Astrocyte (in vitro differentiated cells and primary cell): ENCODE results near the gene TMEM25. TPM values are rescaled to one million over a fixed set of nuclear protein-coding genes. Genes with fewer than 3 reads are reported as not detected.

Experiments
- DNase-seq: peaks from one replicate; pipeline ENCODE4 v3.0.0-alpha.2; 2010; ENCODE audit warnings: low read depth
- FAIRE-seq: peaks from 2 replicates; lab custom pipeline; 2011; peaks lifted over from hg19 to GRCh38; lab: Jason Lieb, UNC
- H2AFZ ChIP-seq: 2 replicates; pipeline ENCODE4 v1.6.0; 2012; ENCODE audit warnings: low read depth, low read length, inconsistent platforms
- H3K27ac ChIP-seq: 2 replicates; pipeline ENCODE4 v1.5.1; 2011; ENCODE audit warnings: low read depth, low read length, inconsistent platforms
- H3K27me3 ChIP-seq: 2 replicates; pipeline ENCODE4 v1.6.0; 2011; ENCODE audit warnings: low read length, inconsistent platforms; ENCODE audit not compliant: insufficient read depth
- H3K36me3 ChIP-seq: 2 replicates; pipeline ENCODE4 v1.5.1; 2011; ENCODE audit warnings: low read length, inconsistent platforms; ENCODE audit not compliant: insufficient read depth
- H3K4me1 ChIP-seq: 2 replicates; pipeline ENCODE4 v1.5.1; 2011; ENCODE audit warnings: low read length, inconsistent platforms; ENCODE audit not compliant: insufficient read depth
- H3K4me2 ChIP-seq: 2 replicates; pipeline ENCODE4 v1.6.0; 2012; ENCODE audit warnings: low read length, inconsistent platforms
- H3K4me3 ChIP-seq: 2 replicates; pipeline ENCODE4 v1.5.1; 2011; ENCODE audit warnings: low read depth, mild to moderate bottlenecking, low read length, inconsistent platforms; ENCODE audit not compliant: insufficient read depth
- H3K79me2 ChIP-seq: 2 replicates; pipeline ENCODE4 v1.6.0; 2012; ENCODE audit warnings: mild to moderate bottlenecking, low read length, inconsistent platforms; ENCODE audit not compliant: insufficient read depth
- H3K9ac ChIP-seq: 2 replicates; pipeline ENCODE4 v1.6.0; 2012; ENCODE audit warnings: mild to moderate bottlenecking, low read length, inconsistent platforms
- H3K9me3 ChIP-seq: 2 replicates; pipeline ENCODE4 v1.5.1; 2012; ENCODE audit warnings: low read depth, mild to moderate bottlenecking, low read length, inconsistent platforms; ENCODE audit not compliant: insufficient read depth
- H4K20me1 ChIP-seq: 2 replicates; pipeline ENCODE4 v1.6.0; 2012; ENCODE audit warnings: low read length, inconsistent platforms; ENCODE audit not compliant: insufficient read depth
- H3K27ac Mint-ChIP-seq: one replicate; pipeline ENCODE4 v1.8.0; 2021; ENCODE audit warnings: mild to moderate bottlenecking, mixed read lengths; ENCODE audit not compliant: unreplicated experiment
- H3K27me3 Mint-ChIP-seq: one replicate; pipeline ENCODE4 v1.8.0; 2021; ENCODE audit warnings: low read depth, mixed read lengths; ENCODE audit not compliant: unreplicated experiment
- H3K36me3 Mint-ChIP-seq: one replicate; pipeline ENCODE4 v1.8.0; 2021; ENCODE audit warnings: low read depth, mixed read lengths; ENCODE audit not compliant: unreplicated experiment
- H3K4me1 Mint-ChIP-seq: one replicate; pipeline ENCODE4 v1.8.0; 2021; ENCODE audit warnings: low read depth, mixed read lengths; ENCODE audit not compliant: unreplicated experiment
- H3K4me3 Mint-ChIP-seq: one replicate; pipeline ENCODE4 v1.8.0; 2021; ENCODE audit warnings: mild to moderate bottlenecking, moderate library complexity, mixed read lengths; ENCODE audit not compliant: unreplicated experiment
- H3K9me3 Mint-ChIP-seq: one replicate; pipeline ENCODE4 v1.8.0; 2021; ENCODE audit warnings: mild to moderate bottlenecking, mixed read lengths; ENCODE audit not compliant: unreplicated experiment
- EZH2 ChIP-seq: IDR thresholded peaks from 2 replicates; pipeline ENCODE4 v1.6.1; 2012; ENCODE audit warnings: mild to moderate bottlenecking, low read length, inconsistent platforms; ENCODE audit not compliant: insufficient read depth
- total RNA-seq: library from RNA; stranded (reverse); gene quantifications from 2 replicates; pipeline ENCODE4 v1.2.1, GENCODE V29; 2021
- TF ChIP-seq, protein P1 (sequence below): IDR thresholded peaks from 2 replicates; pipeline ENCODE4 v1.5.1; 2011; ENCODE audit warnings: low read depth, mild to moderate bottlenecking, inconsistent platforms, low read length, moderate library complexity; ENCODE audit not compliant: insufficient read depth

The TMEM25 gene
- total RNA-seq, 1 donor from 2014 or later = 19.0 TPM

DNA sequence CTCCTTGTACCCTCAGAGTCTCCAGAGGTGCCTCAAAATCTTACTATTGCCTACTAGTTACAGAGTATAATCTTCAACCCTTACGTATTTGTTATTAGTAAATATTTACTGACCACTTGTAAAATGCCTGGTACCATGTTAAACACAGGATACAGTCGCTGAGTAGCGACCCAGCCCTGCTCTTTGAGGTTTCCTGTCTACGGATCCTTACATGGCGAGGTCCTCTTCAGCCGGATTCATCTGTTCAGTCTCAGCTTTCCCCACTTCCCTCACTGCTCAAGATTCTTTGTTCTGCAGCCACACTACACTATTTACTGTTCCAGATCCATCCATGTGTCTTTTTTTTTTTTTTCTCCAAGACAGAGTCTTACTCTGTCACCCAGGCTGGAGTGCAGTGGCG is 16.9 kb upstream of the TMEM25 start:
- H3K27ac Mint-ChIP-seq = no peak overlapping the region
- no peaks in the 10 kb centered on the region for H3K79me2 ChIP-seq
- TF ChIP-seq, protein P1, sequence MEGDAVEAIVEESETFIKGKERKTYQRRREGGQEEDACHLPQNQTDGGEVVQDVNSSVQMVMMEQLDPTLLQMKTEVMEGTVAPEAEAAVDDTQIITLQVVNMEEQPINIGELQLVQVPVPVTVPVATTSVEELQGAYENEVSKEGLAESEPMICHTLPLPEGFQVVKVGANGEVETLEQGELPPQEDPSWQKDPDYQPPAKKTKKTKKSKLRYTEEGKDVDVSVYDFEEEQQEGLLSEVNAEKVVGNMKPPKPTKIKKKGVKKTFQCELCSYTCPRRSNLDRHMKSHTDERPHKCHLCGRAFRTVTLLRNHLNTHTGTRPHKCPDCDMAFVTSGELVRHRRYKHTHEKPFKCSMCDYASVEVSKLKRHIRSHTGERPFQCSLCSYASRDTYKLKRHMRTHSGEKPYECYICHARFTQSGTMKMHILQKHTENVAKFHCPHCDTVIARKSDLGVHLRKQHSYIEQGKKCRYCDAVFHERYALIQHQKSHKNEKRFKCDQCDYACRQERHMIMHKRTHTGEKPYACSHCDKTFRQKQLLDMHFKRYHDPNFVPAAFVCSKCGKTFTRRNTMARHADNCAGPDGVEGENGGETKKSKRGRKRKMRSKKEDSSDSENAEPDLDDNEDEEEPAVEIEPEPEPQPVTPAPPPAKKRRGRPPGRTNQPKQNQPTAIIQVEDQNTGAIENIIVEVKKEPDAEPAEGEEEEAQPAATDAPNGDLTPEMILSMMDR = no peak
- no peak for TF ChIP-seq EZH2
- H3K27me3 ChIP-seq = no peaks in the 10 kb centered on the region
- H3K9ac ChIP-seq = no peak overlapping the region
- H3K36me3 ChIP-seq = peaks cover 66% of the 10 kb centered on the region
- H3K9me3 Mint-ChIP-seq = no peaks in the 10 kb centered on the region
- no peaks in the 10 kb centered on the region for H3K4me1 ChIP-seq
- H3K27ac ChIP-seq = no peak overlapping the region
- peaks cover 10% of the 10 kb centered on the region for H3K36me3 Mint-ChIP-seq
- no peaks in the 10 kb centered on the region for H3K9me3 ChIP-seq
- no peaks in the 10 kb centered on the region for H3K4me1 Mint-ChIP-seq
- H3K4me2 ChIP-seq = no peak overlapping the region
- no peak overlapping the region for H3K4me3 ChIP-seq
- H2AFZ ChIP-seq = no peak overlapping the region
- H3K4me3 Mint-ChIP-seq = no peak overlapping the region
- FAIRE-seq = no peak
- DNase-seq = no peak
- no peaks in the 10 kb centered on the region for H3K27me3 Mint-ChIP-seq
- H4K20me1 ChIP-seq = no peaks in the 10 kb centered on the region

DNA sequence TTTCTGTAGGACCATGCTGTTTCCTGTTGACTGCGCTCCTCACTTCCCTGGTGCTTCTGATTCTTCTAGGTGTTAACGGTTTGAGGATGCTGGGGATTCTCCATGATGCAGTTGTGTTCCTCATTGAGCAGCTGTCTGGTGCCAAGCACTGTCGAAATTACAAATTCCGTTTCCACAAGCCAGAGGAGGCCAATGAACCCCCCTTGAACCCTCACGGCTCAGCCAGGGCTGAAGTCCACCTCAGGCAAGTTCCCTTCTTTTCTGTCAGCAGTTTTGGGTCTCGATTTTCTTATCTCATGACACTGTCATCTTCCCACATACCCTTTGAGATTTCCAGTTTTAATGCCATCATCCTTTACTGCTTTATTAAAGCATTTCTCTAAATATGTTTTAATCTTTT is 11.4 kb upstream of the TMEM25 start:
- H3K4me2 ChIP-seq = no peak overlapping the region
- H4K20me1 ChIP-seq = peaks cover 14% of the 10 kb centered on the region
- Mint-ChIP-seq H3K9me3 (no peaks in the 10 kb centered on the region), H3K27me3 (no peaks in the 10 kb centered on the region), H3K4me3 (no peak overlapping the region), H3K27ac (no peak overlapping the region), H3K36me3 (peaks cover 20% of the 10 kb centered on the region), H3K4me1 (no peaks in the 10 kb centered on the region)
- no peak overlapping the region for H3K9ac ChIP-seq
- no peaks in the 10 kb centered on the region for H3K9me3 ChIP-seq
- H3K27me3 ChIP-seq = no peaks in the 10 kb centered on the region
- no peak overlapping the region for H3K4me3 ChIP-seq
- TF ChIP-seq EZH2 = no peak
- TF ChIP-seq, protein P1 = no peak
- no peak overlapping the region for H3K27ac ChIP-seq
- H3K36me3 ChIP-seq = peaks cover 65% of the 10 kb centered on the region
- H2AFZ ChIP-seq = no peak overlapping the region
- H3K79me2 ChIP-seq = no peaks in the 10 kb centered on the region
- FAIRE-seq (no peak), DNase-seq (no peak)
- no peaks in the 10 kb centered on the region for H3K4me1 ChIP-seq

DNA sequence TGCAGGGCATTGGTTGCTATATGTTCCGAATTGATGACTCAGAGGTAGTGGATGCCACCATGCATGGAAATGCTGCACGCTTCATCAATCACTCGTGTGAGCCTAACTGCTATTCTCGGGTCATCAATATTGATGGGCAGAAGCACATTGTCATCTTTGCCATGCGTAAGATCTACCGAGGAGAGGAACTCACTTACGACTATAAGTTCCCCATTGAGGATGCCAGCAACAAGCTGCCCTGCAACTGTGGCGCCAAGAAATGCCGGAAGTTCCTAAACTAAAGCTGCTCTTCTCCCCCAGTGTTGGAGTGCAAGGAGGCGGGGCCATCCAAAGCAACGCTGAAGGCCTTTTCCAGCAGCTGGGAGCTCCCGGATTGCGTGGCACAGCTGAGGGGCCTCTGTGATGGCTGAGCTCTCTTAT is 9.1 kb upstream of the TMEM25 start:
- Mint-ChIP-seq H3K9me3 (no peaks in the 10 kb centered on the region), H3K27me3 (no peaks in the 10 kb centered on the region), H3K4me3 (no peak overlapping the region), H3K4me1 (no peaks in the 10 kb centered on the region), H3K27ac (no peak overlapping the region), H3K36me3 (peaks cover 16% of the 10 kb centered on the region)
- no peaks in the 10 kb centered on the region for H3K9me3 ChIP-seq
- no peaks in the 10 kb centered on the region for H3K79me2 ChIP-seq
- TF ChIP-seq, protein P1 = no peak
- TF ChIP-seq EZH2 = no peak
- no peak overlapping the region for H2AFZ ChIP-seq
- H3K4me3 ChIP-seq = no peak overlapping the region
- no peak overlapping the region for H3K27ac ChIP-seq
- no peak overlapping the region for H3K9ac ChIP-seq
- H3K27me3 ChIP-seq = no peaks in the 10 kb centered on the region
- no peak for DNase-seq
- H3K4me1 ChIP-seq = no peaks in the 10 kb centered on the region
- H3K36me3 ChIP-seq = peaks cover 56% of the 10 kb centered on the region
- FAIRE-seq = no peak
- peaks cover 14% of the 10 kb centered on the region for H4K20me1 ChIP-seq
- H3K4me2 ChIP-seq = no peak overlapping the region
